Left hindlimb (tissue), 1 donor: ENCODE measurements around the gene ATXN1.

ENCODE experiments used
- DNase-seq: peaks from one replicate; pipeline ENCODE4 v3.0.0-alpha.2; 2018

ATXN1 gene

DNA sequence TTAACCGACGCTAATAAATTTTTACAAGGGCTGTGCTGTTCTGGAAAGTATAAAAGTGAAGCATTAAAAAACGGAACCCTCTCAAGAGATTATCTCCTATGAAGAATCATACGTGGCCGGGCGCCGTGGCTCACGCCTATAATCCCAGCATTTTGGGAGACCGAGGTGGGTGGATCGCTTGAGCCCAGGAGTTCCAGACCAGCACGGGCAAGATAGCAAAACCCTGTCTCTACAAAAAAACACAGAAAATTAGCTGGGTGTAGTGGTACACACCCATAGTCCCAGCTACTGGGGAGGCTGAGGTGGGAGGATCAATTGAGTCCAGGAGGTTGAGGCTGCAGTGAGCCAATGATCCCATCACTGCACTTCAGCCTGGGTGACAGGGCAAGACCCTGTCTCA, 439.4 kb downstream of the ATXN1 start:
- DNase-seq: no peak

DNA sequence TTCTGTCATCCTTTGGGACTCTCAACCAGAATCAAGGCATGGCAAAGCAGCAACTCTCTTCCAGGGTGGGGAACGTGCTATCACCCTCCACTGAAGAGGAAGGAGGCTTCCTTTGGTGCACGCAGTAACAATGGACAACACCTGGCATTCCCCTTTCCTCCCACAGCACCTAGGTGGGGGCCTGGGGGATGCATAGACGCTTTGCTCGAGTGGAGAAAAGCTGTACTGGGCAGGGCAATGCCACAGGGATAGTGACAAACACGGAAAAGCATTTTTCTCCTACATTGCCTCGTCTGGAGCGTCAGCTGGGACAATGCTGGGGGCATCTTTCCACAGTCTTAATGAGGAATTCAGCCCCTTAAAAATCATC, 439.9 kb downstream of the ATXN1 start:
- no peak for DNase-seq

GRCh38 chr6:16320533-16321340, 440.5 kb downstream of the ATXN1 start:
- DNase-seq: no peak

DNA sequence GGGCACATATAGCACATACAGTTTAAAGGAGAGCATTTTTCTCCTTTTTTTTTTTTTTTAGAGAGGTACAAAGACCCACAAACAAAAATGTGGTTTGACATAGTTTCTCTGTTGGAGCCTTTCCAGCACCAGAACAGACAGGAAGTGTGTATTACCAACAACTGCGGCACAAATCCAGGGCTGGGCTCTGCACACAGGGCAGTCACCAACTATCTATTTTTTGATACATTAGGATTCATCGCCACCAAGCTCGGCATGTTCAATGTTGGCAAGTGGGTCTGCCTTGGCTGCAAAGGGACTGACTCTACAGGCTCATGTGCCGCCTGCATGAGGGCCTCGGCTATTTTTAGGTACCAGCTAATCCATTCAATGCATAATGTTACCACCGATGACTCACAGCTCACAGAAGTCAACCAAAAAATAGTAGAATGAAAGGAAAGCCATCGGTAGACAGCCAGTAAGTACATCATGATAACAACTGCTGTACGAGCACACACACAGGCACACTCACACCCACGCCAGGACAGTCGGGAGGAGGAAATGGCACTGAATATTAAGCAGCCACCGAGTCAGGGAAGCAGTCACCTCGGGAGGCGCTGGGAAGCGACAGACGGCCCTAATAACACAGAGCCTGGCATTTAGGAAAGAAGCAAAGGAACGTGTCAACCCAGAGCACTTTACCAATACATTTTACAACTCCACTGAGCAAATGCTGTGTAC, 441.3 kb downstream of the ATXN1 start:
- DNase-seq: peak; percentile 84

DNA sequence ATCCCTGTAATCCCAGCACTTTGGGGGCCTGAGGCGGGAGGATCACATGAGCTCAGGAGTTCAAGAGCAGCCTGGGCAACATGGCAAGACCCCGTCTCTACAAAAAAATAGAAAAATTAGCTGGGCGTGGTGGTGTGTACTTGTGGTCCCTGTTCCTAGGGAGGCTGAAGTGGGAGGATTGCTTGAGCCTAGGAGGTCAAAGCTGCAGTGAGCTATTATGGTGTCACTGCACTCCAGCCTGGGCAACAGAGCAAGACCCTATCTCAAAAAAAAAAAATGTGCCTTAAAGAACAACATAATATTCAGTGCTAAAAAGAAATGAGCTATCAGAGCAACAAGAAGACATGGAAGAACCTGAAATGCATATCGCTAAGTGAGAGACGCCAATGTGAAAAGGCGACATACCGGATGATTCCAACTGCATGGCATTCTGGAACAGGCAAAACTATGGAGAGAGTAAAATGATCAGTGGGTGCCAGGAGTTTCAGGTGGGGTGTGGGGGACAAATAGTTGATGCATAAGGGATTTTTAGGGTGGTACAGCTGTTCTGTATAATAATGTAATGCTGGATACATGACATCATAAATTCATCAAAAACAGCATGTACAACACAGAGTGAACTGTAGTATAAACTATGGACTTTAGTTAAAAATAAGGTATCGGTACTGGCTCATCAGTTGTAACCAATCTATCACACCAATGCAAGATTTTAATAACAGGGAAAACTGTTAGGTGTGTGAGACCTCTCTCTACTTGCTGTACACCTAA, 442.1 kb downstream of the ATXN1 start:
- DNase-seq: no peak

- peak; percentile 59 for DNase-seq
Observed at GRCh38 chr6:16318538-16318937, 442.7 kb downstream of the ATXN1 start.

DNA sequence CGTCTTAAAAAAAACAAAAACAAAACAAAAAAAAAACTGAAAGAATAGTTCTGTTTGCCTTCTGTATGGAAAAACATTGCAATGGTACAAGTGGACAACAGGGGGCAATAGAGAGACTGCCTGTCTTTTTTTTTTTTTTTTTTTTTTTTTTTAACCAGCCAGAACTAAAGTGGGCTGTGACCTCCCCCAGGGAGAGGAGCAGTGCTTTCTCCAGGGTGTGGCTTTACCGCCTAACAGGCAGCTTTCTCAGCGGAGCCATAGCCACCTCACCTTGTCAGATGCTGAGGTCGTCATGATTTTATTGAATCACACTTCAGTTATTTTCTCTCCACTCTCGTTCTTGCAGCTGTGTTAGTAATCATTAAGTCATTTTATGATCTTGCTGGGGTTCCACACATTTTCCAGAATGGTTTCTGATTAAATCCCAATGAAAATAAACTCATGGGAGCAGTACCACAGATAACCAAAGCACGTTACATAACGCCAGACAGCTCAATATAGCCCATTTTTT, 444.5 kb downstream of the ATXN1 start:
- DNase-seq: no peak

GRCh38 chr6:16314296-16314695, 447.0 kb downstream of the ATXN1 start:
- no peak for DNase-seq

- no peak for DNase-seq
Observed at GRCh38 chr6:16313732-16314131, 447.5 kb downstream of the ATXN1 start.

DNA sequence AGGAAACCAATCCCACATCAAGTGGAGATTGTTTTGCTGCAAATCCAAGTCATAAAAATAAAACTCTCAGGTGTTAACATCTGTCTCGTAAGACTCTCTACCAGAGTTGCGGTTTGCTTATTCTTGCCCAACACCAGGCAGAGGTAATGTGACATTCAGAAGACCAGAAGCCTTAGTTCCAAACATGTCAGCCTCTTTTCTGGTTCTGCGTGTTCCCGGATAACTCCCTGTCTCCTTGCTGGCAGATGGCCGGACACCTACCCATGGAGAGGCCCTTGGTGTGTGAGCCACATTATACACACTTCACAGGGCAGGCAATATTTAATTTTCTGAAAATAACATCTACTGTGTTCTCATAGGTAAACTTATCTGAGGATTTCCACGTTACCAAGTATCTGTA, 449.5 kb downstream of the ATXN1 start:
- DNase-seq: no peak

DNA sequence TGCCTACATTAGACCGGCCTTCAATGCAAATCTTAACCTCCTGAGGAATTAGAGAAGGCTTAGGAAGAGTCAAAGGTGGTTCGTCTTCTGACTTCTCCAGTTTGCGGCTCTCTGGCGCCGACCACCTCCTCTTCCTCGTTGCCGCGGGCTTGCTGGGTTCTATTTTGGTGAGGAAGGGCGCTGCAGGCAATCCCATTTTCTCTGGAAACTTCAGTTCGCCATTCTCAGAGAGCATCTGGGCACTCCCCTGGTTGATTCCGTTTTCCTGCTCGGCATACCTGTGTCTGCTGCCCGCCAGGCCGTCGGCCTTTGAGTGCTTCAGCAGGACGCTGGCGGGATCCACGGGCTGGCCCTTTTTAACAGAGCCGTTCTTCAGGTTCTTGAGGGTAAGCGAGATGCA, 454.9 kb downstream of the ATXN1 start:
- no peak for DNase-seq

GRCh38 chr6:16305788-16306187, 455.5 kb downstream of the ATXN1 start:
- no peak for DNase-seq

GRCh38 chr6:16305246-16305725, 456.0 kb downstream of the ATXN1 start:
- DNase-seq: no peak

DNA sequence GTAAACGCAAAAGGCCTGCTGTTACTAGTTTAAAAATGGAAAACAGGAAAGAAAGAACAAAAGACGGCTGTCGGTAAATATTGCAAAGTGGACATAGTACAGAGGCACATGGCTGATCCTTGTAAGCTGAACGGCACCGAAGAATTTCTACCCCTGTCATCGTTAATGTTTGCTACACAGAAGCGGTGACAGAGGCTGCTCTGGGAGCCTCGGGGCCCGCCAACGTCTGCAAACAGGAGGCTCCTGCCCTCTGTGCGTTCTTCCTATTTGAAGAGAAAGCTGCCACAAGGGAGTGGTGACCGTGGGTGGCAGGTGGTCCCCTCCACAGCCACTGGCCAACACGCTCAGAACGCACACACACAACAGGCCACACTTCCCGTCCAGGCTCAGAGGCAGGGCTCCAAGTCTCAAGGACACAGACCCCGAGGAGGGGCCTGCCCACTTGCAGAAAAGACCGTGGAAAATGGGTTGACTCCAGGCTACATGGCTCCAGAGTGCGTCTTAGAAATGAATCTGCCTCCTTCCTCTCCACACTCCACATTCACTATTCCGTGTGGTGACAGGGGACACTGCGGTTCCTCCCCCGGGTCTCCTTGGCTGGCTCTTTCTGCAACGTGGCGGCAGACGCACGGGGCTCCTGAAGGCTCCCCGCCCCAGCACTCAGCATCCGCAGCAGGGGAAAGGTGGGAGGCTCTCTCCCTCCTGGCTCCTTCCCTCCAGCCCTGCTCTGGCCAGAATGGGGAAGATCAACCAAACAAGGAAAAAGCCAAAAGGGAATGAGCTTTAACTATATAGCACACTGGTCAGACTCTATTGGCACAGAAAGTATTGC, 458.3 kb downstream of the ATXN1 start:
- no peak for DNase-seq

DNA sequence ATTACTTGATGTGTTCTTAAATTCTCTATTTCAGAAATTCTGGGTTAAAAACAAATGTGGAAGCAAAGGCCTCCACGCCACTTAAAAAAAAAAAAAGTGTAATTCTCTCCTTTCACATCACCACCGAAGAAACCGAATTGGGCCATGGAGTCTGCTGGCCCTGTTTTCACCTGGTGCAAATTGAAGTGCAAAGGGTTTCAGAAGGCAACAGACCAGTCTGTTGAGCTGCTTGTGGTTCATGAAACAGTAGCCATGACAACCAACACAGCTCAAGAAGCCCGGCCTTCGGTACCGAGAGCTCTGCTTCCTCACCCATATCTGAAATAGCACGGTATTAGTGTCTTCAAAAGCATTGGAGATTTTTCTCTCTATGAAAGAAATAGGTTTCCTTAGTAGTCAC, 459.7 kb downstream of the ATXN1 start:
- DNase-seq: no peak

DNA sequence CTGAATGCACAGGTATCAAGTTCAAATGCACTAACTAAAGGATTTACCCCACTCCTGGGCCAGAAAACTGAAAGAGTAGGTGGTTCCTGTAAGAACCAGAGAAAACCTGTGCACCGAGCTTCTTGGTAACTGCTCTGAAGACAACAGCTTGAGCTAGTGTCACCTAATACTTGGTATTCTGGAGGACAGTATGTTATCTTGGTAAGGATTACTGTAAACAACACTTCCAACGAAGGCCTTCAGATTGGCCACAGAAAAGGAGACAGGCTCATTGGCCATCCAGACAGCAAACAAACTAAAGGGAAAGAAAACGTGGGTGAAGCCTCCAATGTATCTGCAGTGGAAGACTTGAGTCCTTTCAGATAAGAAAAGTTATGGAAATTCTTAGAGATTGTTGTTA, 461.4 kb downstream of the ATXN1 start:
- DNase-seq: no peak

DNA sequence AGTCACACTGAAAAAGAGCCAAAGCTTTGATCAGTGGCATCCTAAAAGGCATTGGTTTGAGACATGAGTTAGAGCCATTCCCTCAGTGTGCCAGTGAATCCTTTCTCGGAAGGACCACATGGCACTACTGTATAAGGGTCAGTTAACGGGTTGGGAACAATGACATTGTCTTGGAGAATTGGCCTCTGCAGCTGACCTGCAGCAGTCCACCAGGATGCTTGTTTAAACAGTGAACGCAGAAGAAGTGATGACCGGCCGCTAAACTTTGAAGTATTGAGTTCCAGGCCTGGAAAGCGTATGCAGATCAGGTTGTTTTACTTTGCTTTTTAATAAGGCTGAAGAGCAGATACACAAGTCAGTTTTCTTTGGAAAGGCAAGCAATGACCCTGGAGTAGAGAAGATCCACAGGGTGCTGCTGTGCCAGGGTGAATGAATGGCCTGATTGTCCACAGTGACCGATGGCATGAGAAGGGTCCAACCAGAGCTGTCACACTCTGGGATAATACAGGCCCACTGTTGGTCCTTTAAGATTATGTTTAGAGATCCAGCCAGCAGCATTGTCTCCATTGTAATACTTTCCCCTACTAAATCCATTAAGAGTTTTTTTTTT, 465.1 kb downstream of the ATXN1 start:
- no peak for DNase-seq

DNA sequence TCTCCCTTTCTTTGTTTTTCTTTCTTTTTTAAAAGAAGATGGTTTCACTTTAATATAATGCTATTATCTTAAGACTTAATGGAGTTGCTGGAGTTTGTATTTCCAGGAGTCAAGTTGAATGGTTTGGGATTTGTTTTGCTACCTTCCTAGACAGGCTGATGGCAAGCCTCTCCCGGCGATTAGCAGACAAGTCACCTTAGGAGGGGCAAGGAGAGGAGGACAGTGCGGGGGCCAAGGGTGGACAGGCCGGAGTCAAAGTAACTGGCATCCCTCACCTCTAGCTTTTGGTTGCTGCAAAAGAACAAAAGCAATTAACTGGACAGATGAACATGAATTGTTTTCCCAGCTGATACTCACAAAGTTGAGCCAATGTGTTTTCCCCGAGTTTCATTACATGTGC, 465.8 kb downstream of the ATXN1 start:
- no peak for DNase-seq

GRCh38 chr6:16295060-16295459, 466.2 kb downstream of the ATXN1 start:
- DNase-seq: no peak

DNA sequence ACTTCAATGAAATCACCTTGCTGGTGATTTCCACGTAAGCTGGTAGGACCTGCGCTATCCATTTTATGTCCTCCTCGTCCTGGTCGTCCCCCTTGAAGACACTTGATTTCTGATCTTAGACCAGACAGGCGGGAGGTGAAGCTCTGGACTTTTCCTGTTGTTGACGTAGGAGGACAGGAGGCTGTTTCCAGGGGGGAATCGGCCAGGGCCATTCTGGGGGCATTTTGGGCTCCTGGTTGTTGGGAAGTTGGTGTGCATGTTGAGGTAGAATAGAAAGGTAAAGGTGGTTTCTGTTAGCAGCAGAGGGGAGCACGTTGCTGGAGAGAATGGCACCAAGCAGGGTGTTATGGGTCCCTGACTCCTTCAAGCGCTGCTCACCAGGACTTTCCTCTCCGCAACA, 466.9 kb downstream of the ATXN1 start:
- no peak for DNase-seq

DNA sequence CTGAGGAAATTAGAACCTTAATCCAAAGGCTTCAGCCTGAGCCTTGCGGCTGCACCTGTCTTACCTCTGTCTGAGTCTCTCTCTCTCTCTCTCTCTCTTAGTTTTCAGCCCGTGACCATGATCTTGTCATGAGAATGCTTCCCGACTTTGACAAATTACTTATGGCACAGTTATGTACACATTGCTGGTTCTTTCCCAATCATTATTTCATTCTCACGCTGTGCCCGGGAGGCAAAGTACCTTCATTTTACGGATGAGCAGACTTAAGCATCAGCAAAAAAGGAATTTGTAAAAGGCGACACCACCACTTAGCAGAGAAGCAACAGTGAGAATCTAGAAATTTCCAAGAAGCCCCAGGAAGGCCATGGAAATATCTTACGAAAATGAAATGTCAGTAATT, 468.3 kb downstream of the ATXN1 start:
- no peak for DNase-seq

DNA sequence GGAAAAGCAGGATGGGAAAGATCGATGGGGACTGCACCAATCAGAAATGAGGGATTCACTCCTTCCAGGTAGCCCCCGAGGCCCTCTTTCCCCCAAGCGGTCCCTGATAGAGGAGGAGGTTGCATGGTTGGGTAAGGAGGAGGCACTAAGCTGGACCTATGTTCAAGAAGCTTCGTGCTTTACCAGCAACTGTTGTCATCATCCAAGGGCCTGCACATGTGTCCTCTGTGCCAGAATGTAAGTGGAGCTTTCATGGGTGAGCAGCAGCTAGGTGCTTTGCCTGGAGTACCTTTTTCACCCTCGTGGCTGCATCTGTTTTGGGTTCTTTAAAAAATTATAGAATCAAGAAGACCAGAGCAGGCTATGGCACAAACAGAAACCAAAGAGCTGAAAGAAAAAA, 468.8 kb downstream of the ATXN1 start:
- DNase-seq: no peak
